Measurements from ENCODE around the gene C1orf21.

Gene C1orf21

DNA sequence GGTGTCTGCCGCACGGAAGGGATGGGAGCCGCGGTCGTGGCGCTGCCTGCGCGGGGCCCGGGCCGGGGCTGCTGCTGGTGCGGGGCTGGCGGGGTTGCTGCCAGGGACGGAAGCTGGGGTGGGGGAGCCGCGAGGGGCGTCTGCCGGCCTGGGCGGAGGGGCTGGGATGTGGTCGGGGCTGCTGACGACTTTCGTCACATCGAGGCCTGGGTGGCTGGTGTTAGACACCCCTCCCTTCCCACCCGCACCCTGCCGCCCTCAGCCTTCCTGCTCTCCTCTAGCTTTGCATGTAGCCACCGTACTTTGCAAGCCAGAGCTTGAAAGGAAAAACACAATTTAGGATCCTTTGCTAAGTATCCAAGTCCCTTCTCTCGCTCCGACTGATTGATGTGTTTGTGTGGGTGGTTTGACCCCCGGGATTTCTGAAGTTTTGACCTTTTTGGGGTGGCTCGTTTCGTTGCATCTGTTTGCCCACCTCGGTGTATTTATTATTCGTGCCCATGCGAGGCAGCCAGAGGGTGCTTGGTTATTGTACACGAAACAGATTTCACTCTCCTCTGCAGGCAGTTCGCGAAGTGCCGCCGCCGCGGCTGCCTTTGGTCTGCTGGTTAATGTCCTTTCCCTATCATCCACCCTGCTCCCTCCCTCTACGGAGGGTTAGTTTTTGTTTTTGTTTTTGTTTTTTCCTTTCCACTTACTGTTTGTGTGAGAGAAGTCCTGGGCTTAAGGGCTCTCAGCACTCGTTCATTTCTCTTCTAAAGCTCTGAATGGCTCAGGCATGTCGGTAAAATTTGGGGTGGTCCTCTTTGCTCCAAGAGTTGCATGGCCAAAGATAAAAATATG is 868 bp downstream of the C1orf21 start:
- DNase-seq (ENCODE audit: low spot score): peak; percentile 10

- DNase-seq (ENCODE audit: low spot score): no peak
Measured at GRCh38 chr1:184388319-184388889, 1.6 kb downstream of the C1orf21 start.

DNA sequence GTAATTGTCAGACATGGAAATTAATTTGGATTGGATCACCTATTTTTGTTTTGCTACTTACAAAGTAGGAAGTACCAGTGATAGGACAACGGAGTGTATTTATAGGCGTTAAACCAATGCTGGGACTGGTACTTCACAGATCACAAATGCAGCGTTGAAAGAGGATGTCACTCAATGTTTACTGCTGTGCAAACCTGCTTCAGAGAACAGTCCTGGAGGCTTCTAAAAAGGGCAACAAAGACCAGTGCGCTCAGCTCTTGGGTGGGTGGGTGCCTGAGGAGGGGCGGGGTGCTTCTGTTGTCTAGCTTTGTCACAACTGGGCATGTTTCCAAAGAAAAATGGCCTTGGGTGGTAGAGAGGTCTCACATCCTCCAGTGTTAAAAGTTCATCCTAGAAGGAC is 2.1 kb downstream of the C1orf21 start:
- DNase-seq (ENCODE audit: low spot score): no peak

DNA sequence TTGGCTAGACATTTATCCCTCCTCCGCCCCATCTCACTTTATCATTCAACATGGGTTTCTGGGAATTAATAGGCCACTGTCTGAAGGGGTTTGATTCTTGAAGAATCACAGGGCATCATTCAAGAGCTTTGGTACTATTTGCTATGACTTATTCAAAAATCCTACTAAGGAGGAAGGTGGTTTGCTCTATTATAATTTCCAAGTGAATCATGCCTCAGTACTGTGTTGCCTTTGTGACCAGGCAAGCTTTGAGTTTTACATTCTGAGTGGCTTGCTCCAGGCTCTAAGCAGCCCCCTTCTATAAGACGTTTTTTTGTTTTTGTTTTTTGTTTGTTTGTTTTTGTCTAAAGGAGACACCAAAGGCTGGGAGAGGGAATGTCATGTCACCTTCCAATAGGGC is 2.6 kb downstream of the C1orf21 start:
- no peak for DNase-seq (ENCODE audit: low spot score)

DNA sequence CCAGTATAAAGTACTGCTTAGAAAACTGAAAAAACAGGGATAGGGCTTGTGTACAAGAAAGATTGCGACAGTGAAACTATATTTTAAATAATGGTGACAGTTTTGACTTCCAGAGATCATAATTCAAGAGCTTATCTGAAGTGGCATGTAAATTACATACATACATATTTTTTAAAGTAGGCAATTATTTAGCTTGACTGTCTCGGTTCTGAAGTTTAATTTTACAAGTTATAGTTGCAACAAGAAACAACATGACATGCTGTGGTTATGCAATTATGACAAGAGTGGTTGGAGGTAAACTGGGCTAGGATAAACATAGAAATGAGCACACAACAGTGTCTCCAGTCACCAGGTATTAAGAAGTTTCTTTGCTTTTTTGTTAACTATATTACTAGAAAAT is 4.1 kb downstream of the C1orf21 start:
- DNase-seq (ENCODE audit: low spot score): no peak

DNA sequence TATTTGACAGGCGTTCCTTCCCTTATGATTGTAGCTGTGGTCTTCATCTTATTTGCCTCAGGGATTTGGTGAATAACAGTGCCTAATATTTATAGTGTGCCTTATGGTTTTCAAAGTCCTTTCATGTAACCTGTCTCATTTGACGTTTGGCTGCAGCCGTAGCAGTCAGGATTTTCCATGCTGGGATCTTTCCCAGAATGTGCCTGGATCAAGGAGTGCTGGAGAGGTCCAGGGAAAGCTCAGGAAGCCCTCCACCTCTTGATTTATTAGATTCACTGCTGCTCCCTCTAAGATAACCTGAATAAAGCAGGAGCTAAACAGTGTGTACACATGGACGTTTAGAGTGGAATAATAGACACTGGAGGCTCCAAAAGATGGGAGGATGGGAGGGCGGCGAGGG is 5.2 kb downstream of the C1orf21 start:
- DNase-seq (ENCODE audit: low spot score): no peak

GRCh38 chr1:184392779-184393522 is 6.1 kb downstream of the C1orf21 start:
- DNase-seq (ENCODE audit: low spot score): no peak

DNA sequence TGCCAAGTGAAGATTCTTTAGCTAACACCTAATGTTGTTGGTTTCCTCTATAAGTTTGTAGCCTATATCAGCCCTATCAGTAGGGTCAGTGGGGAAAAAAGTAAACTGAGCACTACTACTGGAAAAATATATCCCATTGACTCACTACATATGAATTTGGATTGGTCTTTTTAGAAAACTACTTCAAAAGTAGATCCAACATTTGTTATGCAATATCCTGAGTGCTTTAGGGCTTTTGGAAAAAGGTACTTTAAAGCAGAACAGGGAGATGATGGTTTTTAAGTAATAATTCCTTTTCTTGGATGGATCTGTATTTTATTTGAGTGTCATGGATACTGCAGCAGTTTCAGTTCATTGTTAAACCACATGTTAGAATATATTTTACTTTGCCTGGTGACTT is 7.1 kb downstream of the C1orf21 start:
- no peak for DNase-seq (ENCODE audit: low spot score)

- no peak for DNase-seq (ENCODE audit: low spot score)
Measured at GRCh38 chr1:184395370-184395769, 8.5 kb downstream of the C1orf21 start.

- no peak for DNase-seq (ENCODE audit: low spot score)
Measured at GRCh38 chr1:184395937-184396480, 9.2 kb downstream of the C1orf21 start.

- no peak for DNase-seq (ENCODE audit: low spot score)
Measured at GRCh38 chr1:184399192-184399847, 12.5 kb downstream of the C1orf21 start.

DNA sequence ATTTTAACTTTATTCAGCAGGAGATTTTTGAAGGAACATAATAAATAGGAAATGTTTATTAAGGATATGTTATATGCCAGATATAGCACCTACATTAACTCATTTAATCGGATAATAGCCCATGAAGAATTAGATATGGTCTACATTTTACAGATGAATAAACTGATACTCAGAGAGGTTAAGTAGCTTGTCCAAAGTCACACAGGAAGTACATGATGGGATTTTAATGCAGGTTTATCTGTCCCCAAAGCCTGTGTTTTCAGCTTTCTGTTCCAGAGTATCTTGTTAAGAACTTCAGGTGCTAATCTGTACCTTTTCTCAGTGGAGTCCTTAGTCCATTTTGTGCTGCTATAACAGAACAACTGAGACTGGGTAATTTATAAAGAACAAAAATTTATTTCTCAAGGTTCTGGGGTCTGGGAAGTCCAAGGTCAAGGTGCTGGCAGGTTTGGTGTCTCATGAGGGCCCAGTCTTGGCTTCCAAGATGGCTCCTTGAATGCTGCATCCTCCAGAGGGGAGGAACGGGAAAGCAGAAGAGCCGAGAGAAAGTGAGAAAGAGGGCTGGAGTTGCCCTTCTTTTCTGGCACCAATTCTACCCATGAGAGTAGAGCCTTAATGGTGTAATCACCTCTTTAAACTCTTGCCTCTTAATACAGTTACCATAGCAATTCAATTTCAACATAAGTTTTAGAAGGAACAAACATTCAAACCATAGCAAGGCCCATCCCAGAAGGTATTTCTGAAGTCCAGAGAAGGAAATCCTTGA is 17.3 kb downstream of the C1orf21 start:
- DNase-seq (ENCODE audit: low spot score): no peak

DNA sequence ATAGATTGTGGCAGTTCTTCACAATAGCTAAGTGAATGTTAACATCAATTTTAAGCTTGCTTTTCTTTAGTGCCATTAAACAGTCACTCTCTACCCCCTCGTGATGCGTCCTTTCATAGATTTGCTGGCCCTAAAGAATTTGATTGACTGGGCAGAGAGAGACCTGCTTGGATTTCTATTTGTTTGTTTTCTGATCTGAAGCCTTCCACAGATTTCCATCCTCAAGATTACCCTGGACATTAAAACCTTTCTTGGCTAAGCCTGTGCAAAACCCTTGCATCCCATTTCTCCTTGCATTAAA is 17.8 kb downstream of the C1orf21 start:
- no peak for DNase-seq (ENCODE audit: low spot score)

- DNase-seq (ENCODE audit: low spot score): no peak
Measured at GRCh38 chr1:184405094-184405800, 18.4 kb downstream of the C1orf21 start.

GRCh38 chr1:184405801-184406142 is 18.9 kb downstream of the C1orf21 start:
- no peak for DNase-seq (ENCODE audit: low spot score)

DNA sequence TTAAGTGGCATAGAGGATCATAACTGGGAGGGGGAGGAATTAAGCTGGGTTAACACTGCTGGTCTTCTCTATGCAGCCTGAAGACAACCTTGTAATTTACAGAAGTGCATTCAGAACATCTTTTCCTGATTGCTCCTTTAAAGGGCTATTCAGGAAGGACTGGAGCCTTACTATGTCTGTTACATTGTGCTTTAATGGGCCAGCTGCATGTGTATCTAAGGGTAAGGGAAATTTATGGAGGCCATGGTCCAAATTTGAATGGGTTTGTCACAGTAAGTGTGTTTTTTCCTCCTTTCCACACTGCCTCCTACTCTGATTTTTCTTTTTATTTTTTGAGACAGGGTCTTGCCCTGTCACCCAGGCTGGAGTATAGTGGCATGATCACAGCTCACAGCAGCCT is 19.6 kb downstream of the C1orf21 start:
- no peak for DNase-seq (ENCODE audit: low spot score)

GRCh38 chr1:184407816-184408510 is 21.1 kb downstream of the C1orf21 start:
- DNase-seq (ENCODE audit: low spot score): no peak

DNA sequence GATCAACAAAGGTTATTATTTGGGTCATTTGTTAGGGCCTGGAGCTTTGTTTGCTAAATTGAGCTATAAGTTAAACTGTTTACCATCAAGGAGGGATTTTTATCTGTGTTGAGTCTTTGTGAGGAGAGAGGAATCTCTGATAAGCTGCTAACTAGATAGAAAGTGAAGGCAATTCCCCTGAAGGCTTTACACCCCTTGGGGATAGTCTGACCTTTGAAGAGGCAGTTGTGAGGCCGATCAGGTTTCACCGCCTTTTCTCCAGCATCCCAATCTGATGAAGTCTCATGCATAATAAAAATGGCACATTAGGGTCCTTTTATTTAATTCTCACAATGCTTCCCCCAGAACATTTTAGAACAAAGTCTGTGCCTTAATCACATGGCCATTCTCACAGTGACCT is 21.8 kb downstream of the C1orf21 start:
- no peak for DNase-seq (ENCODE audit: low spot score)

- DNase-seq (ENCODE audit: low spot score): no peak
Measured at GRCh38 chr1:184409011-184409410, 22.2 kb downstream of the C1orf21 start.

GRCh38 chr1:184412472-184412871 is 25.6 kb downstream of the C1orf21 start:
- DNase-seq (ENCODE audit: low spot score): no peak

GRCh38 chr1:184416481-184416880 is 29.7 kb downstream of the C1orf21 start:
- no peak for DNase-seq (ENCODE audit: low spot score)

Data from germinal center (tissue), 1 donor.